DND-41 (cell line): ENCODE measurements around the gene CLEC4A.
A peak's percentile ranks its signal among the peaks of the same experiment; 100 is the strongest.

ENCODE experiments used
- ATAC-seq: fragments of 200-7000 bp; cut with Tn5 transposase; 3 replicates; pipeline ENCODE4 v1.9.1; 2021; ENCODE audit warnings: low read depth; ENCODE audit not compliant: insufficient read depth
- DNase-seq: peaks from one replicate; pipeline ENCODE4 v3.0.0-alpha.2; 2020
- H2AFZ ChIP-seq: 2 replicates; pipeline ENCODE4 v1.6.0; 2012; ENCODE audit warnings: low read depth, low read length
- H3K27ac ChIP-seq: 2 replicates; pipeline ENCODE4 v1.5.1; 2012; ENCODE audit warnings: low read length, inconsistent platforms
- H3K27me3 ChIP-seq: fragments of 200-600 bp; sonication (generic); 2 replicates; pipeline ENCODE4 v1.6.0; 2012; ENCODE audit warnings: low read length, mild to moderate bottlenecking, inconsistent platforms; ENCODE audit not compliant: insufficient read depth, poor library complexity
- H3K36me3 ChIP-seq: 2 replicates; pipeline ENCODE4 v1.5.1; 2012; ENCODE audit warnings: low read length, inconsistent platforms; ENCODE audit not compliant: insufficient read depth
- H3K4me1 ChIP-seq: 2 replicates; pipeline ENCODE4 v1.5.1; 2012; ENCODE audit warnings: mild to moderate bottlenecking, low read length; ENCODE audit not compliant: insufficient read depth
- H3K4me2 ChIP-seq: 2 replicates; pipeline ENCODE4 v1.6.0; 2012; ENCODE audit warnings: mild to moderate bottlenecking, moderate library complexity, low read length, inconsistent platforms; ENCODE audit not compliant: insufficient read depth
- H3K4me3 ChIP-seq, 2 experiments: fragments of 200-600 bp in 1 of 2; shearing (Covaris generic) in 1 of 2; 2 replicates each; pipeline ENCODE4 v1.5.1; 2012 to 2016; ENCODE audit warnings: inconsistent platforms in 2 of 2, low read length in 2 of 2, mild to moderate bottlenecking in 2 of 2, low read depth in 1 of 2, moderate library complexity in 1 of 2
- H3K79me2 ChIP-seq: 2 replicates; pipeline ENCODE4 v1.6.0; 2012; ENCODE audit warnings: low read length, inconsistent platforms; ENCODE audit not compliant: insufficient read depth
- H3K9ac ChIP-seq: 2 replicates; pipeline ENCODE4 v1.6.0; 2012; ENCODE audit warnings: low read depth, mild to moderate bottlenecking, inconsistent platforms, low read length, moderate library complexity
- H3K9me3 ChIP-seq: 2 replicates; pipeline ENCODE4 v1.5.1; 2012; ENCODE audit warnings: low read length, moderate library complexity, mild to moderate bottlenecking, inconsistent platforms; ENCODE audit not compliant: insufficient read depth, severe bottlenecking
- H4K20me1 ChIP-seq: 2 replicates; pipeline ENCODE4 v1.6.0; 2012; ENCODE audit warnings: low read length; ENCODE audit not compliant: insufficient read depth
- CTCF ChIP-seq: IDR thresholded peaks from 2 replicates; pipeline ENCODE4 v1.5.1; 2012; ENCODE audit warnings: borderline replicate concordance, low read length, moderate library complexity, mild to moderate bottlenecking; ENCODE audit not compliant: poor library complexity, severe bottlenecking; ENCODE audit errors: extremely low read depth
- EZH2 ChIP-seq: IDR thresholded peaks from 3 replicates; pipeline ENCODE4 v1.6.1; 2012; ENCODE audit warnings: borderline replicate concordance, low read depth, mild to moderate bottlenecking, moderate library complexity, low read length, inconsistent platforms; ENCODE audit not compliant: severe bottlenecking

CLEC4A gene

GRCh38 chr12:8078398-8078797 lies 45.0 kb upstream of the CLEC4A start:
- H3K9me3 ChIP-seq: no peaks in the 10 kb centered on the region
- H3K4me1 ChIP-seq: peaks cover 26% of the 10 kb centered on the region
- no peak overlapping the region for H3K4me2 ChIP-seq
- no peaks in the 10 kb centered on the region for H3K36me3 ChIP-seq
- H3K27ac ChIP-seq: no peak overlapping the region
- H4K20me1 ChIP-seq: no peaks in the 10 kb centered on the region
- DNase-seq (peak; percentile 67), ATAC-seq (peak; percentile 30; the same call in 1 of the 3 replicates)
- H2AFZ ChIP-seq: no peak overlapping the region
- no peak overlapping the region for H3K9ac ChIP-seq
- H3K27me3 ChIP-seq: no peaks in the 10 kb centered on the region
- TF ChIP-seq EZH2: no peak
- TF ChIP-seq CTCF: peak; percentile 56
- H3K79me2 ChIP-seq: peaks cover 24% of the 10 kb centered on the region
- H3K4me3 ChIP-seq: no peak overlapping the region

GRCh38 chr12:8078916-8079315 lies 44.5 kb upstream of the CLEC4A start:
- H4K20me1 ChIP-seq: no peaks in the 10 kb centered on the region

GRCh38 chr12:8080120-8080519 lies 43.3 kb upstream of the CLEC4A start:
- Histone ChIP-seq H2AFZ (no peak overlapping the region), H3K4me3 (no peak overlapping the region), H3K79me2 (peaks cover 40% of the 10 kb centered on the region), H3K4me1 (peaks cover 41% of the 10 kb centered on the region), H3K36me3 (no peaks in the 10 kb centered on the region), H3K27ac (no peak overlapping the region), H3K9me3 (no peaks in the 10 kb centered on the region), H3K9ac (no peak overlapping the region), H4K20me1 (no peaks in the 10 kb centered on the region), H3K27me3 (no peaks in the 10 kb centered on the region), H3K4me2 (0 out of 2 replicates have a peak overlapping the region, but pooled peaks have one; percentile 84)
- no peak for TF ChIP-seq EZH2
- TF ChIP-seq CTCF: no peak
- DNase-seq (no peak), ATAC-seq (no peak)

More at GRCh38 chr12:8078916-8079315, 44.5 kb upstream of the CLEC4A start:
- H3K79me2 ChIP-seq: peaks cover 29% of the 10 kb centered on the region
- no peaks in the 10 kb centered on the region for H3K27me3 ChIP-seq
- no peak overlapping the region for H3K4me2 ChIP-seq
- DNase-seq (no peak), ATAC-seq (no peak)
- no peak overlapping the region for H3K4me3 ChIP-seq
- H3K9me3 ChIP-seq: no peaks in the 10 kb centered on the region
- no peaks in the 10 kb centered on the region for H3K36me3 ChIP-seq
- H3K9ac ChIP-seq: no peak overlapping the region
- H2AFZ ChIP-seq: no peak overlapping the region
- no peak overlapping the region for H3K27ac ChIP-seq
- H3K4me1 ChIP-seq: peaks cover 31% of the 10 kb centered on the region
- TF ChIP-seq CTCF: no peak
- TF ChIP-seq EZH2: no peak
